ENCODE measurements around the gene NHERF2.

GRCh38 chr16:2086106-2086742, 59.5 kb downstream of the NHERF2 start:
- TF ChIP-seq, protein P1, sequence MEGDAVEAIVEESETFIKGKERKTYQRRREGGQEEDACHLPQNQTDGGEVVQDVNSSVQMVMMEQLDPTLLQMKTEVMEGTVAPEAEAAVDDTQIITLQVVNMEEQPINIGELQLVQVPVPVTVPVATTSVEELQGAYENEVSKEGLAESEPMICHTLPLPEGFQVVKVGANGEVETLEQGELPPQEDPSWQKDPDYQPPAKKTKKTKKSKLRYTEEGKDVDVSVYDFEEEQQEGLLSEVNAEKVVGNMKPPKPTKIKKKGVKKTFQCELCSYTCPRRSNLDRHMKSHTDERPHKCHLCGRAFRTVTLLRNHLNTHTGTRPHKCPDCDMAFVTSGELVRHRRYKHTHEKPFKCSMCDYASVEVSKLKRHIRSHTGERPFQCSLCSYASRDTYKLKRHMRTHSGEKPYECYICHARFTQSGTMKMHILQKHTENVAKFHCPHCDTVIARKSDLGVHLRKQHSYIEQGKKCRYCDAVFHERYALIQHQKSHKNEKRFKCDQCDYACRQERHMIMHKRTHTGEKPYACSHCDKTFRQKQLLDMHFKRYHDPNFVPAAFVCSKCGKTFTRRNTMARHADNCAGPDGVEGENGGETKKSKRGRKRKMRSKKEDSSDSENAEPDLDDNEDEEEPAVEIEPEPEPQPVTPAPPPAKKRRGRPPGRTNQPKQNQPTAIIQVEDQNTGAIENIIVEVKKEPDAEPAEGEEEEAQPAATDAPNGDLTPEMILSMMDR (IDR thresholded peaks at IDR 0.05; ENCODE audit: insufficient read depth, low read length, poor library complexity, severe bottlenecking), result no peak
- no peak for TF ChIP-seq EZH2phosphoT487 (conservative IDR thresholded peaks at IDR 0.05; ENCODE audit: low read length)
